Effector memory CD8-positive, alpha-beta T cell (primary cell): ENCODE measurements around the gene RYK.
"Not testable (repeated sequence)": the region's sequence is repeated elsewhere in the genome, so short reads cannot be mapped to it uniquely, and the experiment has no call there.

ENCODE experiments used
- ATAC-seq: fragments of 150-1000 bp; cut with Tn5 transposase; replicated peaks from 2 replicates; pipeline ENCODE4 v1.10.0; 2021; ENCODE audit warnings: mild to moderate bottlenecking, moderate library complexity
- DNase-seq, 3 experiments: peaks; one replicate each; pipeline ENCODE4 v3.0.0; 2021
- H3K27ac Mint-ChIP-seq, 2 donors: one replicate each; pipeline ENCODE4 v1.8.0; 2022; ENCODE audit warnings: mild to moderate bottlenecking in 2 of 2, mixed read lengths in 2 of 2, moderate library complexity in 2 of 2
- H3K27me3 Mint-ChIP-seq, 2 donors: one replicate each; pipeline ENCODE4 v1.8.0; 2022; ENCODE audit warnings: mixed read lengths in 2 of 2
- H3K36me3 Mint-ChIP-seq: one replicate; pipeline ENCODE4 v1.8.0; 2022; ENCODE audit warnings: mild to moderate bottlenecking, moderate library complexity, mixed read lengths; ENCODE audit not compliant: insufficient read depth
- H3K4me1 Mint-ChIP-seq, 2 donors: one replicate each; pipeline ENCODE4 v1.8.0; 2022; ENCODE audit warnings: low read depth in 2 of 2, mixed read lengths in 2 of 2
- H3K4me3 Mint-ChIP-seq, 2 donors: one replicate each; pipeline ENCODE4 v1.8.0; 2022; ENCODE audit warnings: mild to moderate bottlenecking in 2 of 2, mixed read lengths in 2 of 2, moderate library complexity in 2 of 2
- H3K9me3 Mint-ChIP-seq, 2 donors: one replicate each; pipeline ENCODE4 v1.8.0; 2022; ENCODE audit warnings: mixed read lengths in 2 of 2

The RYK gene

DNA sequence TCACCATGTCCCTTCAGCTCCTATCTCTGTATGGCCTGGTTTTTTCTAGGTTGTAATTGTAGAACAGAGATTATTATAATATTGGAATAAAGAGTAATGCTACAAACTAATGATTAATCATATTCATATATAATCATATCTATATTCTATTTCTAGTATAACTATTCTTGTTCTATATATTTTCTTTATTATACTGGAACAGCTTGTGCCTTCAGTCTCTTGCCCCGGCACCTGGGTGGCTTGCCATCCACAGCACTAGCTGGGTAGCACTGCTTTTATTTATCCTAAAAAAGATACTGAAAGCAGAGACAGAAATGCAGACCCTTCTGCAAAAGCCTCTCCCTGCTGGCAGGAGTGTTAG, 25.9 kb downstream of the RYK start:
- not testable (repeated sequence) for ATAC-seq

GRCh38 chr3:134222835-134223234, 27.8 kb downstream of the RYK start:
- no peak for DNase-seq

More for the DNA sequence above, 25.9 kb downstream of the RYK start:
- not testable (repeated sequence) for H3K27me3 Mint-ChIP-seq, H3K9me3 Mint-ChIP-seq, DNase-seq, H3K4me3 Mint-ChIP-seq, H3K36me3 Mint-ChIP-seq, H3K27ac Mint-ChIP-seq
- peaks cover 18 to 50% of the 10 kb centered on the region in 2 donors for H3K4me1 Mint-ChIP-seq

DNA sequence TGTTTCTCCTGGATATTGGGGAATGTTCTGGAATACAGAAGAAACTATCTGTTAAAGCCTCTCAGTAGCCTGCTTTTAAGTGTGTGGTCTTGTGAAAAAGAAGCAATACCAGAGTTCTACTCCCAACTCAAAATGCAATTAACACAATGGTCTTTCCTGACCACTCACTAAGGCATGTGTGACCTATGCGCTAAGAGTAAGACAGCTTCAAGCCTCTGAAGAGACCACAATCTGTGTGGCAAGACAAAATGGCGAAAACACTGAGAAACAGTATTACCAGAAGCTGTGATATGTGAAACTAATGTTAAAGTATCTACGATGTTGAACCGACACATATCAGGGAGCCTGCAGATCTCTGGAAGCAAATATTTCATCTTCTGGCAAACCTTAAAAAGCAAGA, 33.8 kb downstream of the RYK start:
- DNase-seq (no peak), ATAC-seq (no peak)
- peaks cover 7% of the 10 kb centered on the region for H3K36me3 Mint-ChIP-seq
- no peaks in the 10 kb centered on the region for H3K9me3 Mint-ChIP-seq
- no peak overlapping the region for H3K4me3 Mint-ChIP-seq
- no peaks in the 10 kb centered on the region for H3K27me3 Mint-ChIP-seq
- peak overlapping the region; percentile 38 to 82 for H3K27ac Mint-ChIP-seq
- peaks cover 14 to 39% of the 10 kb centered on the region in 2 donors for H3K4me1 Mint-ChIP-seq

More at GRCh38 chr3:134222835-134223234, 27.8 kb downstream of the RYK start:
- Mint-ChIP-seq H3K27me3 (no peaks in the 10 kb centered on the region), H3K4me1 (peaks cover 9 to 42% of the 10 kb centered on the region in 2 donors), H3K27ac (no peak overlapping the region), H3K36me3 (peaks cover 4% of the 10 kb centered on the region), H3K4me3 (no peak overlapping the region), H3K9me3 (no peaks in the 10 kb centered on the region)
- ATAC-seq: no peak

- Mint-ChIP-seq H3K4me1 (peaks cover 16 to 39% of the 10 kb centered on the region in 2 donors), H3K4me3 (no peak overlapping the region), H3K27me3 (no peaks in the 10 kb centered on the region), H3K9me3 (no peaks in the 10 kb centered on the region), H3K27ac (no peak overlapping the region), H3K36me3 (peaks cover 7% of the 10 kb centered on the region)
- DNase-seq: no peak
- no peak for ATAC-seq
Observed at GRCh38 chr3:134216191-134216764, 34.4 kb downstream of the RYK start.

DNA sequence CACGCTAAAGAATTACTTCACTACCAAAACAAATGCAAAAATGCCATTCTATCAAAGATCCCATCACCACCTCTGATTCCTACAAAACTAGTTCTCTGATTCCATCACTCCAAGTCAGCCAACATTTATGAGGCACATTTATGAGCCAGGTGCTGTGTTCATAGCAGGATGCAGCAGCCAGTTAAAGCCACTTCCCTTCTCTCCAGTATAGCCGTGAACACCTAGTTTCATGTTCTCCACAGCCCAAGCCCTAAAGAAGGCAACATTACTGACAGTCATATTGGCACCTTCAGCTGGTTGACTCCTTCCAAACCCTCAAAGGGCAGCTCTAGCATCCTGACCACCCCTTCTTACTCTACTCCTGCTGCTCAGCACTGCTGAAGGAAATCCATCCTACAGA, 36.4 kb downstream of the RYK start:
- Mint-ChIP-seq H3K27me3 (no peaks in the 10 kb centered on the region), H3K36me3 (peaks cover 24% of the 10 kb centered on the region), H3K27ac (peak overlapping the region; percentile 3 to 22), H3K4me3 (no peak overlapping the region), H3K4me1 (peaks cover 22 to 35% of the 10 kb centered on the region in 2 donors), H3K9me3 (no peaks in the 10 kb centered on the region)
- no peak for ATAC-seq
- no peak for DNase-seq

DNA sequence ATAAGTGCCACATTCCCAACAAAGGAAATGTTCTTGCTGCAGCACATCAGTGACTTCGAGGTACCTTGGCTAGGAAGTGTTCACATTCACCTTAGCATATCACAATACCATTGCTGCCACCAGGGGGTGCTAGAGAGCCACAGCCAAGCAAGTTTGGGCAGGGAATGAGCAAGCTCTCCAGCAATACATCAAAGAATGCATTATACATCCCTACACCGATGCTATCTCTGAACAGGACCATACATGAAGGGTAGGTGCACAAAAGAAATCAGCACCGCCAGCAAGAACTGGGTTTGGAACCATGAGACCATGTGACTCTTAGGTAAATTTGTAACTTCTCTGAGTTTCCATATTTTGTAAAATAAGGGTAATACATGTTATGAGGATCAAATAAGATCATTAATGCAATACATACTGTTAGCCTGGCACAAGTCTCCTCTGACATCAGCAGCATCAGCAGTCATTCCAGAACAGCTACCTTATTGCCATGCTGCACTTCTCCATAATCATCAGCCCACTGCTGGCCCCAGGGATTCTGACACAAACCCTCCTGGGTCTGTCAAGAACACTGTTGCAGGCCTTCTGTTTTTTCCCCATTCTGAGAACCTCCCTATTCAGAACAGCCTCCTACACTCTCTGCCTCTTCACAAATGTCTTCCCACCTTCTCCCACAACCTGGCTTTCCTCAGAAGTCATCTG, 37.5 kb downstream of the RYK start:
- ATAC-seq (peak; percentile 91), DNase-seq (peak; percentile 83 to 86 (median 85))
- H3K36me3 Mint-ChIP-seq: peaks cover 34% of the 10 kb centered on the region
- H3K9me3 Mint-ChIP-seq: no peaks in the 10 kb centered on the region
- H3K4me3 Mint-ChIP-seq: no peak overlapping the region
- H3K27me3 Mint-ChIP-seq: no peaks in the 10 kb centered on the region
- H3K27ac Mint-ChIP-seq: peak overlapping the region in 1 of 2 donors; percentile 5
- H3K4me1 Mint-ChIP-seq: peaks cover 22 to 27% of the 10 kb centered on the region in 2 donors

DNA sequence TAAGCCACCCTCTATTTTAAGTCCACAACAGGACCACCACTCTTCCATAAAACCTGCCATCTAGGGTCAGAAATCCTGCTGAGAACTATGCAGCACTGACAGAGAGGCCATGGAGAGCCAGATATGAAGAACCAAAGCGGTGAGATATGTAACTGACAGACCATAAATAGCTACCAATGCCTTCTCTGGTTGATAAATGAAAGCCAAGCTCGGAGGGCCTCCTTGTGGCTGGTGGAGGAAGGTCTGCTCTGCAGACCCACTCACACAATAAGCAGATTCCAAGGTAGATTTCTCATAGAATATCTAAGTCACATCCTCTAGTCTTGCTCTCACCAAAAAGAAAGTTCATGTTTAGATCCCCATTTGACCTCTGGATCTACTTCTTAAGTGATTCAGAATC, 38.9 kb downstream of the RYK start:
- Mint-ChIP-seq H3K9me3 (no peaks in the 10 kb centered on the region), H3K36me3 (peaks cover 34% of the 10 kb centered on the region), H3K27me3 (no peaks in the 10 kb centered on the region), H3K4me1 (peaks cover 20% of the 10 kb centered on the region in 2 donors), H3K4me3 (no peak overlapping the region), H3K27ac (no peak overlapping the region)
- ATAC-seq: no peak
- no peak for DNase-seq

- H3K36me3 Mint-ChIP-seq: peaks cover 39% of the 10 kb centered on the region
- no peaks in the 10 kb centered on the region for H3K9me3 Mint-ChIP-seq
- H3K4me3 Mint-ChIP-seq: no peak overlapping the region
- no peaks in the 10 kb centered on the region for H3K27me3 Mint-ChIP-seq
- no peak for ATAC-seq
- no peak for DNase-seq
- H3K27ac Mint-ChIP-seq: no peak overlapping the region
- no peaks in the 10 kb centered on the region for H3K4me1 Mint-ChIP-seq
Observed at GRCh38 chr3:134205451-134205850, 45.2 kb downstream of the RYK start.

- Mint-ChIP-seq H3K36me3 (peaks cover 22% of the 10 kb centered on the region), H3K9me3 (no peaks in the 10 kb centered on the region), H3K4me1 (no peaks in the 10 kb centered on the region), H3K4me3 (no peak overlapping the region), H3K27ac (peak overlapping the region in 1 of 2 donors; percentile 22), H3K27me3 (no peaks in the 10 kb centered on the region)
- ATAC-seq (no peak), DNase-seq (no peak)
Observed at GRCh38 chr3:134201201-134202130, 49.2 kb downstream of the RYK start.

GRCh38 chr3:134199880-134200279, 50.8 kb downstream of the RYK start:
- not testable (repeated sequence) for H3K4me3 Mint-ChIP-seq, DNase-seq, H3K27ac Mint-ChIP-seq, H3K9me3 Mint-ChIP-seq, ATAC-seq, H3K27me3 Mint-ChIP-seq, H3K4me1 Mint-ChIP-seq
- peaks cover 32% of the 10 kb centered on the region for H3K36me3 Mint-ChIP-seq

GRCh38 chr3:134199240-134199639, 51.4 kb downstream of the RYK start:
- H3K36me3 Mint-ChIP-seq: peaks cover 37% of the 10 kb centered on the region
- DNase-seq: no peak
- H3K27ac Mint-ChIP-seq: peak overlapping the region in 1 of 2 donors; percentile 56
- no peaks in the 10 kb centered on the region for H3K27me3 Mint-ChIP-seq
- no peaks in the 10 kb centered on the region for H3K4me1 Mint-ChIP-seq
- H3K9me3 Mint-ChIP-seq: no peaks in the 10 kb centered on the region
- H3K4me3 Mint-ChIP-seq: no peak overlapping the region
- ATAC-seq: no peak

- ATAC-seq (no peak), DNase-seq (no peak)
- Mint-ChIP-seq H3K27ac (peak overlapping the region in 1 of 2 donors; percentile 56), H3K9me3 (no peaks in the 10 kb centered on the region), H3K36me3 (peaks cover 32% of the 10 kb centered on the region), H3K27me3 (no peaks in the 10 kb centered on the region), H3K4me3 (no peak overlapping the region), H3K4me1 (no peaks in the 10 kb centered on the region)
Observed at GRCh38 chr3:134198414-134198813, 52.2 kb downstream of the RYK start.

- Mint-ChIP-seq H3K27ac (no peak overlapping the region), H3K4me3 (no peak overlapping the region), H3K9me3 (no peaks in the 10 kb centered on the region), H3K4me1 (no peaks in the 10 kb centered on the region), H3K27me3 (no peaks in the 10 kb centered on the region), H3K36me3 (peaks cover 33% of the 10 kb centered on the region)
- DNase-seq (peak in 2 of 3 experiments; percentile 24 to 26), ATAC-seq (peak; percentile 75)
Observed at GRCh38 chr3:134197681-134198261, 52.9 kb downstream of the RYK start.
